Glomerular visceral epithelial cell (primary cell): ENCODE data around the gene CPSF4L.

Experiments used
- DNase-seq: peaks from one replicate; pipeline ENCODE4 v3.0.0-alpha.2; 2016; ENCODE audit errors: extremely low spot score

Gene CPSF4L

GRCh38 chr17:73289549-73290254 lies 28.0 kb upstream of the CPSF4L start:
- no peak for DNase-seq

DNA sequence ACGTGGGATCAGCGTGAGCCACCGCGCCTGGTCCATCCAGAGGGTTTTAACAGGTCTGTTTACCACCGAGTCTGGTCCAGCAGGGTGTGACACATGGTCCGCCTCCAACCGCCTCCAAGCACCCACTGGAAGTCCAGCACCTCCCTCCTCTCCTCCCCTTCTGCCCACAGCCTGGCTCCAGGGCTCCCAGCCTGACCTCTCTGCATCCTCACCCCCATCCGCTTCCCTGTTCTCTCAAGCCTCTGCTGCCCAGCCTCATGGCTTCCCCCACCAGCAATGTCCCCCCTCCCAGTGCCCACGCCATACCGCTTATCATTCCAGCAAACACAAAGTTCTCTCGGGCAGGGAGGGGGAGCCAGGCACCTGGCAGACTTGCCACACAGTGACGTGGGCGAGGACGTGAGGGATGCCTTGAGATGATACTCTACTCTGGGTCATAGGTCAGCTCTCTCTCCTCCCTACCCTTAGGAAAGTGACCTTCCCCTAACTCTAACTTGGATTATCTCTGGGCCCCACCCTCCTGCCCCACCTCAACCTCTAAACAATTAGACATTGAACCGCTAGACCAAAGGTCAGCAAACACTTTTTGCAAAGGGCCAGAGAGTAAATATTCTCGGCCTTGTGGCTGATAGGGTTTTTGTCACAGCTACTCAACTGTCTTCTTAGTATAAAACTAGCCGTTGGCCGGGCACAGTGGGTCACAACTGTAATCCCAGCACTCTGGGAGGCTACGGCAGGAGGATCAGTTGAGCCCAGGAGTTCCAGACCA lies 27.0 kb upstream of the CPSF4L start:
- no peak for DNase-seq

DNA sequence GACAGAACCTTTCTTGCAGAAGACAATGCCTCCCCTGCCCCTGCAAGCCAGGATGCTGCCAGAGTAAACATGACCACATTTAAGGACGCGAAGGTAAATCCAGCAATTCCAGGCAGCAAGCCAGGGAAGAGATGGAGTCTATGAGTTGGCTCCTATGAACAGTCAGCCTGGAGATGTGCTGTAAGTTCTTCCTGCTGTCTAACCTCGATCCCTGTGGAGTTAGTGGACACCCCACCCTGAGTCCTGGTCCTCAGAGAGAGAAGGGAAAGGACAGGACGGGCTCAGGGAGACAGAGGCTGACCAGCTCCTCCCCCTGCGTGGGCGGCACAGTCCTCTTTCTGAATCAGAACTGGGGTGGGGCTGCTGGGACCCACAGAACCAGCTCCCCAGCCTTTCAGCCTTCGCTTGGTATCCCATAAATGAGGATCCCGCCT lies 25.2 kb upstream of the CPSF4L start:
- no peak for DNase-seq

GRCh38 chr17:73285916-73286862 lies 24.5 kb upstream of the CPSF4L start:
- no peak for DNase-seq

- DNase-seq: no peak
Measured at GRCh38 chr17:73285603-73285908, 23.9 kb upstream of the CPSF4L start.

DNA sequence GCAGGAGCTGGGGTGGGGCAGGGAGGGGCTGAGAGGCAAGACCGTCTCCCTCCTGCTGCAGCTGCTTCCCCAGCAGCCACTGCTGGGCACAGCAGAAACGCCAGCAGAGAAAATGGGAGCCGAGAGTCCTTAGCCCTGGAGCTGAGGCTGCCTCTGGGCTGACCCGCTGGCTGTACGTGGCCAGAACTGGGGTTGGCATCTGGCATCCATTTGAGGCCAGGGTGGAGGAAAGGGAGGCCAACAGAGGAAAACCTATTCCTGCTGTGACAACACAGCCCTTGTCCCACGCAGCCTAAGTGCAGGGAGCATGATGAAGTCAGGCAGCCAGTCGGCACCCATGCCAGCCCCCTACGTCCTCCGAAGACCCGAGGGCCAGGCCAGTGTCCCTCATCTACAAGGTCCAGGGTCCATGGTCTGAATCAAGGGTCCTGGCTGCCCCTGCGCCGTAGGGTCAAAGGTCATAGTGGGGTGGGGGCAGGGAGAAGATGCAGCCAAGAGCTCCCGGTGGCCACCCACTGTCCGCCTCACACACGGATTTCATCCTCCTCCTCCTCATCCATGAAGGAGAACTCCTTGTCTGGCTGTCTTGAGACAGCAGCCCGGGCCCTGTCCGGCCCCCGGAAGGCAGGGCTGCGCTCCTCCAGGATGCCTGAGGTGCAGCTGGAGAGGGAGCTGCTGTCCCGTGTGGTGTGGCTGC lies 23.4 kb upstream of the CPSF4L start:
- no peak for DNase-seq

DNA sequence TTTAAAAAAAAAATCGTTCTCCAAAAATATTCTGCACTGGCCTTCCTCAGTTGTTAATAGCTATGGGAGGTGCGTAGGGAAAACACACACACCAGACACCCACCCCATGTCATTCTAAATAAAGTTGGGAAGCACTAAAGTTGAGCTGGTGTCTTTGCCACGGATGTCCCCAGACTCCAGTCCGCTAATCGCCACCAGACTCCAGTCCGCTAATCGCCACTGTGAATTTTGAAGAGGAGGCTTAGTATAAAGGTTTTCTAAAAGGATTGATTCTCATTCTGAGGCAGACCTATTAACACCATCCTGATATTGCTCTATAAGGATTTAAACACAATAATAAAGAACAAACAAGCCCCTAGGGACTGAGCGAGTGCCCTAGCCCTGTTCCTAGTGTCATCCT lies 22.7 kb upstream of the CPSF4L start:
- DNase-seq: no peak

DNA sequence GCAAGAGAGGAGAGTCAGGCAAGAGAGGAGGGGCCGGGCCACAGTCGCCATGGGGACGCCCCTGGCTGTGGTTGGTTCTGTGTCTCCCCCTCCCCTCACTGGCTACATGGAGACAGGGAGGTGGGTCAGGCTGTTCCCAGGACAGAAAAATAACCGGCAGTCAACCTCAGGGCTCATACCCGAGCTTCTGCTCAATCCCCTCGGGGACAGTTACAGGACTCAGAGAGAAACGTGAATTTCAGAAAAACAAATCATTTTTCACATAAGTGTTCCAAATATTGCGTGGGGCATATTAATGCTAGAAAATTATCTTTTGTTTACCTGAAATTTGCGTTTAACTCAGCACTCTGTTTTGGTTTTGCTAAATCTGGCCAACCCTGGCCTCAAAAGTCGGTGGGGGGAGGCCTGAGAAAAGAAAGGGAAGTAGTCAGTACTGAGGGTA lies 22.2 kb upstream of the CPSF4L start:
- DNase-seq: no peak

GRCh38 chr17:73283250-73283649 lies 21.6 kb upstream of the CPSF4L start:
- no peak for DNase-seq

- no peak for DNase-seq
Measured at GRCh38 chr17:73282629-73283028, 20.9 kb upstream of the CPSF4L start.

DNA sequence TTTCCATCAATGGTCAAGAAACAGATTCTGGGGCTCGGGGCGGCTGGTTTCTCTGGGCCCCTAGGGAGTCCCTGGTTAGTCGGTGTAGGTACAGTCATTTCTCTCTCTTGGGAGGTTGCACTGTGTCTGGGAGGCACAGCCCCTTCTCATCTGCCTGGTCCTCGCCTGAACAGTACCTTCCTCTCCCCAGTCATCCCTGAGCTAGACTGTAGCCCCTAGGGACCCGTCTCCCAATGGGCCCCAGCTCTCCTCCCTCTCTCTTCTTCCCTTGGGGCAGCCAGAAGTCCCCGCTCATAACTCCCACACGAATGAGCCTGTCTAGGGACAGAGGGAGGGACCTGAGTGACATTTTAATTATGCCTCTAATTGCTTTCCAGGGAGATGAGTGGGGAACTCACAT lies 20.2 kb upstream of the CPSF4L start:
- no peak for DNase-seq

DNA sequence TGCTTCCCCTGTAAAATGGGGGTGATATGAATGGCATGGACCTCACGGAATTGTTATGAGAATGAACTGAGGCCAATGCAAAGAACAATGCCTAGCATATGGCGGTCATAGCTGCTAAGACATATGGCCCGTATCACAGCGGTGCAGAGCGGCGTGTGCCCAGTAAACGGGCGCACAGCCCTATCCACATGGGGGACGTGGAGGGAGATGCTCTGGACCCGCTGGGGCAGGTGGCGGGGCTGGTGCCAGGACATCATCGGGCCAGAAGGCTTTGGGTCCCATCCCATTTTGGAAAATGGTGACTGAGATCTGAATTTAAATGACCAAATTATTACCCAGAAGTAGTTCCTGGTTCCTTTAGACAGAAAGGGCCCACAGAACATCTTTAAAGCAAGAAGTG lies 18.5 kb upstream of the CPSF4L start:
- DNase-seq: no peak

GRCh38 chr17:73279704-73280103 lies 18.0 kb upstream of the CPSF4L start:
- no peak for DNase-seq

GRCh38 chr17:73278465-73279453 lies 17.1 kb upstream of the CPSF4L start:
- no peak for DNase-seq

GRCh38 chr17:73278049-73278464 lies 16.4 kb upstream of the CPSF4L start:
- no peak for DNase-seq

GRCh38 chr17:73274490-73274889 lies 12.8 kb upstream of the CPSF4L start:
- DNase-seq: no peak

DNA sequence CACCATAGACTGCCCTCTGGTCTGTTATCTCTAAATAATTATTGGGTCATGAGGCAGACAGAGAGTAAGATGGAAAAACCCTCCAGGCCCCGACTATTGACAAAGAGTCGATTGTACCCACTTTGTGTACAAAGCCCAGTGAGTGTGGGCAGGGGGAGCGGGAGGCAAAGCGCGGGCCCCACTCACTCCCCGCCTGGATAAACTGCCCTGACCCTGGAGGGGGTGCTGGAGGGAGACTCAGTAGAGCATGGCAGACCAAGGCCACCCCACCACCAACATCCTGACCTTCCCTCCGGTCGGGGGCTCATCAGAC lies 11.2 kb upstream of the CPSF4L start:
- DNase-seq: no peak

- no peak for DNase-seq
Measured at GRCh38 chr17:73271072-73271471, 9.4 kb upstream of the CPSF4L start.

DNA sequence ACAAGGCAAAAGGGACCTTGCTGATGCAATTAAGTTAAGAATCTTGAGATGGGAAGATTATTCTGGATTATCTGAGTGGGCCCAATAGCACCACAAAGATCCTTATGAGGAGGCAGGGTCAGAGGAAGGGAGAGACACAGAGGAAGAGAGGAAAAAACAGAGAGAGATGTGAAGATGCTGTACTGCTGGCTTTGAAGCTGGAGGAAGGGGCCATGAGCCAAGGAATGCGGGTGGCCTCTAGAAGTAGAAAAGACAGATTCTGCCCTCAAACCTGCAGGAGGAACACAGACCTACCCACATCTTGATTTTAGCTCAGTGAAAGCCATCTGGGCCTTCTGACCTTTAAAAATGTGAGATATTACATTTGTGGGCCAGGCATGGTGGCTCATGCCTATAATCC lies 8.1 kb upstream of the CPSF4L start:
- no peak for DNase-seq

- no peak for DNase-seq
Measured at GRCh38 chr17:73269329-73269615, 7.6 kb upstream of the CPSF4L start.
